ENCODE data around the gene PTPN3.

- no peak for TF ChIP-seq YY1 (IDR thresholded peaks at IDR 0.05; ENCODE audit: insufficient read depth, insufficient read length)
- TF ChIP-seq ZNF274 (IDR thresholded peaks at IDR 0.05; ENCODE audit: low read depth, low read length) = no peak
Observed at GRCh38 chr9:109519366-109519765, 21.3 kb upstream of the PTPN3 start.
